ENCODE results near the gene WWOX. TPM values are rescaled to one million over a fixed set of nuclear protein-coding genes. Genes with fewer than 3 reads are reported as not detected.

WWOX gene
- total RNA-seq, 2 experiments from 2014 or later, result 19.9 to 29.4 TPM

- no peak for ATAC-seq
Observed at GRCh38 chr16:78258375-78259065, 159.1 kb downstream of the WWOX start.

DNA sequence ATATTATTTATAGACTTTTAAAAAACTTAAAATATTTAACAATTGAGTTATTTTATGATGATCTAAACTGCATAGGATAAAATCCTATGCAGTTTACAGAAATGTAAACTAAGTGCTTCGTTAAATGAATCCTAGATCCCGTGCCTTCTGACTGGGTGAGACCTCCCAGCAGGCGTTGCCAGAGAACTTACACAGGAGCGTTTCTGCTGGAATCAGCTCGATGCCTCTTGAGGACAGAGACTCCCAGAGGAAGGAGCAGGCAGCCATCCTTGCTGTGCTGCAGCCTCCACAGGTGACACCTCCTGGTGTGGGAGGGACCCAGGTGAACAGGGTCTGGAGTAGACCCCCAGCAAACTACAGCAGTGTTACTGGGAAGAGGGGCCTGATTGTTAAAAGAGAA lies 160.4 kb downstream of the WWOX start:
- no peaks in the 10 kb centered on the region for H3K27me3 Mint-ChIP-seq
- CTCF ChIA-PET, result no interaction called here

More at GRCh38 chr16:78258375-78259065, 159.1 kb downstream of the WWOX start:
- no peaks in the 10 kb centered on the region for H3K4me1 Mint-ChIP-seq
- no peaks in the 10 kb centered on the region for H3K27me3 Mint-ChIP-seq
- H3K9me3 Mint-ChIP-seq (ENCODE audit: low read depth), result peaks cover 4% of the 10 kb centered on the region
- ChIA-PET POLR2A (no interaction called here), CTCF (no interaction called here)
- no peak overlapping the region for H3K4me3 Mint-ChIP-seq
- H3K36me3 Mint-ChIP-seq (ENCODE audit: low read depth), result peaks cover 4% of the 10 kb centered on the region
- H3K27ac Mint-ChIP-seq, result no peak overlapping the region
- intact Hi-C loops (cut with DNase I, micrococcal nuclease), result no loop called here
- DNase-seq, result no peak

GRCh38 chr16:78264642-78265041 lies 165.2 kb downstream of the WWOX start:
- peaks cover 13% of the 10 kb centered on the region for H3K36me3 Mint-ChIP-seq (ENCODE audit: low read depth)
- DNase-seq (no peak), ATAC-seq (no peak)
- peaks cover 4% of the 10 kb centered on the region for H3K9me3 Mint-ChIP-seq (ENCODE audit: low read depth)
- H3K4me3 Mint-ChIP-seq, result no peak overlapping the region
- ChIA-PET CTCF (no interaction called here), POLR2A (no interaction called here)
- no peaks in the 10 kb centered on the region for H3K27me3 Mint-ChIP-seq
- H3K27ac Mint-ChIP-seq, result no peak overlapping the region
- H3K4me1 Mint-ChIP-seq, result no peaks in the 10 kb centered on the region
- intact Hi-C loops (cut with DNase I, micrococcal nuclease), result no loop called here

More for the DNA sequence above, 160.4 kb downstream of the WWOX start:
- ATAC-seq, result no peak
- no peak for DNase-seq
- Mint-ChIP-seq H3K4me3 (no peak overlapping the region), H3K36me3 (ENCODE audit: low read depth) (peaks cover 11% of the 10 kb centered on the region), H3K4me1 (no peaks in the 10 kb centered on the region), H3K9me3 (ENCODE audit: low read depth) (peaks cover 4% of the 10 kb centered on the region), H3K27ac (no peak overlapping the region)
- POLR2A ChIA-PET, result no interaction called here
- intact Hi-C loops (cut with DNase I, micrococcal nuclease), result no loop called here

- Mint-ChIP-seq H3K9me3 (ENCODE audit: low read depth) (no peaks in the 10 kb centered on the region), H3K4me1 (no peaks in the 10 kb centered on the region), H3K27ac (no peak overlapping the region), H3K36me3 (ENCODE audit: low read depth) (peaks cover 10% of the 10 kb centered on the region), H3K4me3 (no peak overlapping the region), H3K27me3 (no peaks in the 10 kb centered on the region)
- ATAC-seq (no peak), DNase-seq (no peak)
- POLR2A ChIA-PET, result no interaction called here
- CTCF ChIA-PET, result interaction anchor here (0.5 kb wide), 1 partner anchor 1423 kb away, joined by 3 read pairs; no protein-coding TSS in a partner anchor
- intact Hi-C loops (cut with DNase I, micrococcal nuclease), result no loop called here
Observed at GRCh38 chr16:78269256-78269655, 169.8 kb downstream of the WWOX start.

DNA sequence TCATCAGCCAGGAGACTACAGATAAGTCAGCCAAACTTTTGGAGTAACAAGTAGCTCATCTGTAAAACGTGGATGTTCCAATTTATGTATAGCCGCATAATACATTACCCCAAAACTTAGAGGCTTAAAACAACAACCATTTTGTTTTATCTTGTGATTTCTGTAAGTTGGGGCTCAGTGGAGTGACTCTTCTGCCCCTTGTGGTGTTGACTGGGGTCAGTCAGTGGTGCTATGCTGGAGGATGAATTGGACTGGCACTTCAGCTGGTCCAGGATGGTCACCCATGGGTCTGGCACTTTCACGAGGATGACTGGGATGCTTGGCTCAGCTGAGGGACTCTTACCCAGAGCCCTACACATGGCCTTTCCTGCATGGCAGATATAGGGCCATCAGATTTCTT lies 172.5 kb downstream of the WWOX start:
- H3K4me3 Mint-ChIP-seq, result no peak overlapping the region
- POLR2A ChIA-PET, result no interaction called here
- CTCF ChIA-PET, result no interaction called here

DNA sequence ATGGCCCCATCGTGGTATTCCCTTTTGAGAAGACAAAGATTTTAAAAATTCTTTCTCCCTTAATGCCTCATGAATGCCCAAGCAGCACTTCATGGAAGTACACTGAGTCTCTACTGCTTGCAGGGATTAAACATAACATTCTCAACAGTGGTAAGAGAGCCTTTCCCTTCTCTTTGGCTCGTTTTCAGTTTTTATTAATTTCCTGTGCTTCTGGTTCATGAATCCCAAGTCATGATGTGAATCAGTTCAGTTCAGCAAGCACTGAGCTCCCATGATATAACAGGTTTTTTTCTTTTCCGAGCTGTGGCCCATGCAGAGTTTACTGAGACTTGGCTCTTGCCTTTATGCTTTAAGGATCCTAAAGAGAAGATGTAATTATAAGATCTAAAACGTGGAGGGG lies 175.3 kb downstream of the WWOX start:
- H3K36me3 Mint-ChIP-seq (ENCODE audit: low read depth), result peaks cover 4% of the 10 kb centered on the region
- no peaks in the 10 kb centered on the region for H3K27me3 Mint-ChIP-seq
- CTCF ChIA-PET, result no interaction called here
- H3K9me3 Mint-ChIP-seq (ENCODE audit: low read depth), result no peaks in the 10 kb centered on the region
- intact Hi-C loops (cut with DNase I, micrococcal nuclease), result no loop called here
- H3K4me3 Mint-ChIP-seq, result no peak overlapping the region
- H3K27ac Mint-ChIP-seq, result no peak overlapping the region
- ATAC-seq, result no peak
- DNase-seq, result no peak
- POLR2A ChIA-PET, result no interaction called here
- H3K4me1 Mint-ChIP-seq, result no peaks in the 10 kb centered on the region

More for the DNA sequence above, 172.5 kb downstream of the WWOX start:
- H3K9me3 Mint-ChIP-seq (ENCODE audit: low read depth), result no peaks in the 10 kb centered on the region
- H3K27me3 Mint-ChIP-seq, result no peaks in the 10 kb centered on the region
- H3K27ac Mint-ChIP-seq, result no peak overlapping the region
- no peaks in the 10 kb centered on the region for H3K4me1 Mint-ChIP-seq
- intact Hi-C loops (cut with DNase I, micrococcal nuclease), result no loop called here
- peaks cover 4% of the 10 kb centered on the region for H3K36me3 Mint-ChIP-seq (ENCODE audit: low read depth)
- ATAC-seq (no peak), DNase-seq (no peak)

DNA sequence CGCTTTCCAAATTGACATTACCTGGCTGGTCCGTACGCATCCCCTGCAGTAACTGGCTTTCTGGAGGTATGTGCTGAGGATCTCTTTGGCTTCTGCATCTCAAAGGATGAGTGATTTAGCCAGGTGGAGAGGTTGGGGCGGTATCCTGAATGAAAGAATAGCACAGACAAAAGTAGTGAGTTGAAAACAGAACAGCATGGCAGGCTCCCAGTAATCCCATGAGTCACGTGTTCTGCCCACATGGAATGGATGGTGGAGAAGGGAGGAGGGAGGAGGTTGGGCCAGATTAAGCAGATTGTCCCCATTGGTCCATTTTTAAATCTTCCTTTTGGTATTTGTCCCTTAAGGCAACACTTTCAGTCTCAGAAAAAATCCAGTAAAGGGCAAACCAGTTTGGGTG lies 176.0 kb downstream of the WWOX start:
- no peak for ATAC-seq
- no peaks in the 10 kb centered on the region for H3K27me3 Mint-ChIP-seq
- CTCF ChIA-PET, result no interaction called here

DNA sequence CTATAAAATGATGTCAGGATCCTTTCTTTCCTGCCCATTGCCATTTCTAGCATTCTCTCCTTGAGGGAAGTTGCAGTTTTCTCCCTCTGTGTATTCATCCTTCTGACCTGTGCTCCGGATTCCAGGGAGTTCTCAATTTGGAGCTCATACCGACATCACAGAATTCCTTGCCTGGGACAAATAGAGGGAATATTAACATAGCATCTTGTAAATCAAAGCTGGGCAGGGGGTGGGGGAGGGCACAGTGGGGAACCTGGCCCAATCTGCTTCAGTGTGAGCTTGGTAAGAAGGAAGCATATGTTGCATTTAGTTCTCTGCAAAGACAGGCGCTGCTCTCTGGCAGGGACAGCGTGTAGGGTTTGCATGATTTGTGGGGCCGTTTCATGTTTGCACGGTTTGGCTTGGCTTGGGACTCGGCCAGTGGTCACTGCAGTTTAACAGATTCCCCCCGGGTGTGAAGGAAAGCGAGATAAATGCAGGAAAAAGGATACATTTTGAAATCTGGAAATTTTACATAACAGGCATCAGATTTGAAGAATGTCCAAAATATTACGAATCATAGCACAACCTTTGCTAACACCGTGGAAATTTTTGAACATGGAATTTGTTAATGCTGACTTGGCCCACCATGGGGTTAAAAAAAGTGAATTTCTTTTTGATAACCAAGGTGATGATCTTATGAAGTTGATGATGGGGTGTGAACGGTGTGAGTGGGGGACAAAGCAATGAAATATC lies 178.0 kb downstream of the WWOX start:
- CTCF ChIA-PET, result interaction anchor here (0.7 kb wide), 1 partner anchor 23 kb away, joined by 3 read pairs; no protein-coding TSS in a partner anchor
- no peaks in the 10 kb centered on the region for H3K27me3 Mint-ChIP-seq
- intact Hi-C loops (cut with DNase I, micrococcal nuclease), result no loop called here
- no peaks in the 10 kb centered on the region for H3K4me1 Mint-ChIP-seq
- H3K9me3 Mint-ChIP-seq (ENCODE audit: low read depth), result no peaks in the 10 kb centered on the region
- DNase-seq (no peak), ATAC-seq (no peak)
- POLR2A ChIA-PET, result no interaction called here
- H3K27ac Mint-ChIP-seq, result no peak overlapping the region
- no peaks in the 10 kb centered on the region for H3K36me3 Mint-ChIP-seq (ENCODE audit: low read depth)
- no peak overlapping the region for H3K4me3 Mint-ChIP-seq

More for the DNA sequence above, 176.0 kb downstream of the WWOX start:
- DNase-seq, result no peak
- Mint-ChIP-seq H3K9me3 (ENCODE audit: low read depth) (no peaks in the 10 kb centered on the region), H3K36me3 (ENCODE audit: low read depth) (peaks cover 4% of the 10 kb centered on the region), H3K4me1 (no peaks in the 10 kb centered on the region), H3K27ac (no peak overlapping the region), H3K4me3 (no peak overlapping the region)
- intact Hi-C loops (cut with DNase I, micrococcal nuclease), result no loop called here
- POLR2A ChIA-PET, result no interaction called here

DNA sequence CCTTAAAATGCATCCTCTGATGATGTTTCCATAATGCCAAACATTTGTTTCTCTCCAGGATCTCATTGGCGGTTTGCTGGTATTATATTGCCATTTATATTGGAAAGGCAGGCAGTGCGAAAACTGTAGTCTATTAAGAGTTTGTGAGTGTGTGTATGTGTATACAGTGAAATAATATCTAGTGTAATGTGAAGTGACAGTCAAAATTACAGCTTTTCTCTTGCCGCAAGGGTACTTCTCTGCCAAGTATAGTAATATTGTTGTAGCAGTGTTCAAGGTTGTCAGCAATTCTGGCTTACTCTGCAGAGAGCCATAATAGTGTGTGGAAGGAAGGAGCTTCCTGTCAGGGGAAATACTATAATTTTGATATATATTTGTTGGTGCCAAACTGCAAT lies 178.6 kb downstream of the WWOX start:
- Mint-ChIP-seq H3K9me3 (ENCODE audit: low read depth) (no peaks in the 10 kb centered on the region), H3K4me1 (no peaks in the 10 kb centered on the region), H3K27ac (no peak overlapping the region), H3K36me3 (ENCODE audit: low read depth) (no peaks in the 10 kb centered on the region), H3K27me3 (no peaks in the 10 kb centered on the region), H3K4me3 (no peak overlapping the region)
- ChIA-PET POLR2A (no interaction called here), CTCF (no interaction called here)
- no peak for ATAC-seq
- intact Hi-C loops (cut with DNase I, micrococcal nuclease), result no loop called here
- no peak for DNase-seq

DNA sequence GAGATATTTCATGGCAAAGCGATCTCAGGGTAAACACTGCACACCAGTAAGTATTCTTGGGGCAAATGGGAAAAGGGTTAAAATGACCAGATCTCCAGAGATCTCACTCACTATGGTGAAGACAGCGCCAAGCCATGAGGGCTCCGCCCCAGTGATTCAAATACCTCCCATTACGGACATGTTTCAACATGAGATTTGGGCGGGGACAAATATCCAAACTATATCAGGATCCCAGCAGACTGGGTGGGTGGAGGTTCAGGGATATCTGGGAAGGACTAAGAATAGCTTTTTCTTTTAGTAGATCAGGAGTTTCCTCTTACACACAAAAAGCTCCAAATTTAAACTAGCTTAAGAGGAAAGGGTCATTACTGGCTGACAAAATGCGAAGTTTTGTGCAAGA lies 181.7 kb downstream of the WWOX start:
- Mint-ChIP-seq H3K27ac (no peak overlapping the region), H3K9me3 (ENCODE audit: low read depth) (no peaks in the 10 kb centered on the region), H3K27me3 (no peaks in the 10 kb centered on the region), H3K36me3 (ENCODE audit: low read depth) (no peaks in the 10 kb centered on the region), H3K4me1 (no peaks in the 10 kb centered on the region), H3K4me3 (no peak overlapping the region)
- DNase-seq (no peak), ATAC-seq (no peak)
- ChIA-PET CTCF (no interaction called here), POLR2A (no interaction called here)
- intact Hi-C loops (cut with DNase I, micrococcal nuclease), result no loop called here

DNA sequence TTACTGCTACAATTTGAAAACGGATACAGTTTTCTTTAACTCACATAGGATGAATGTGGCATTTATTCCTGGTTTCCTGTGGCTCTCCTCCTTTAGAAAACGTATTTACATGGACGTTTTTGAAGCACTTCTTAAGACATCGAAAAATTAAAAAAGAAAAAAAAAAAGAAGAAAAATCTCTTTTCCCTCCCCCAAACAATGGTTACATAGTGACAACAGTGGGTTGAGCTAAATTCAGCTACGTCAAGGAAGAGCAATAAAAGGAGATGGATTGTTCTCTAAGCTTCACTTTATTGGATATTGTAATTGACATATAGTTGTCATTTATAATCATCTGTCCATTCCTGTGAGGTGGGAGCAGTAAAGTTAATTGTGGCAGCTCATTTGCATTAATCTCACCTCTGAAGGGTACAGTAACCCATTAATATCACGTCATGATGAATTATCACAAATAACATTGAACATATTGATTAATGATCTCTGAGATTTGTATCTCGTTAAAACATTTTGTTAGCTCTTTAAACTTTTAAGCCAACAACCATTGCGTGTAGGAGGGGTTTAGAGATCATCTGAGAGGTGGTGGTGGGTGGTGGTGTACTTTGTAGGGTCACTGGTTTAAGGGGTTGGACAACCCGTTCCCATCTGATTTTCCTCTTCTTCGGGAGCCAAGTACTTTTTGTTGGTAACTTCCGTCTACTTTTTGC lies 184.2 kb downstream of the WWOX start:
- Mint-ChIP-seq H3K4me3 (no peak overlapping the region), H3K4me1 (no peaks in the 10 kb centered on the region), H3K9me3 (ENCODE audit: low read depth) (no peaks in the 10 kb centered on the region), H3K36me3 (ENCODE audit: low read depth) (no peaks in the 10 kb centered on the region), H3K27ac (no peak overlapping the region), H3K27me3 (no peaks in the 10 kb centered on the region)
- intact Hi-C loops (cut with DNase I, micrococcal nuclease), result no loop called here
- DNase-seq (no peak), ATAC-seq (no peak)
- ChIA-PET POLR2A (no interaction called here), CTCF (interaction anchor here (0.7 kb wide), 1 partner anchor 31 kb away, joined by 3 read pairs; no protein-coding TSS in a partner anchor)

DNA sequence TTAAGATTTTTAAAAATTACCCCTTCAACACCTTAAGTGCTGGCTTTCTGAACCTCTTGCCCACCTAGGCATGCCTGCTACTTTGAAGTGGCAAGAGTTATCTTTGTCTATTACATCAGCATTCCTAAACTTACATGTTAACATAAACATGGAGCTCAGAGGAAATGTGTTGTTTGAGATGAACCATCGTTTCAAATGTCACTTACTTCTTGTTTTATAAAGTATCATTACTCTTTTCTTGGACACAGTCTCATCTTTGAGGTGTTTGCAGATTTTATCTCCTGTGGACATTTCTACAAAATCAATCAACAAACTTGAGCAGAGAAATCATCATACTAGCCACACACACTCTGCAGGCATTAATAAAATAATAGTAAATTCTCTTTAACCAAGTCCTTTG lies 184.9 kb downstream of the WWOX start:
- ChIA-PET POLR2A (no interaction called here), CTCF (no interaction called here)
- Mint-ChIP-seq H3K36me3 (ENCODE audit: low read depth) (no peaks in the 10 kb centered on the region), H3K27ac (no peak overlapping the region), H3K27me3 (no peaks in the 10 kb centered on the region), H3K4me3 (no peak overlapping the region), H3K4me1 (no peaks in the 10 kb centered on the region), H3K9me3 (ENCODE audit: low read depth) (no peaks in the 10 kb centered on the region)
- no peak for DNase-seq
- ATAC-seq, result no peak
- intact Hi-C loops (cut with DNase I, micrococcal nuclease), result no loop called here
